DMS53 (cell line): Measurements from ENCODE around the gene SPIB.
"Not testable (repeated sequence)": the region's sequence is repeated elsewhere in the genome, so short reads cannot be mapped to it uniquely, and the experiment has no call there.

Experiments used
- DNase-seq: peaks from one replicate; lab custom pipeline; 2025; lab: John Stamatoyannopoulos, UW

SPIB gene

GRCh38 chr19:50439130-50439529 is 20.4 kb downstream of the SPIB start:
- not testable (repeated sequence) for DNase-seq

GRCh38 chr19:50444059-50444458 is 25.3 kb downstream of the SPIB start:
- no peak for DNase-seq

GRCh38 chr19:50447053-50447452 is 28.3 kb downstream of the SPIB start:
- no peak for DNase-seq

- no peak for DNase-seq
Observed at GRCh38 chr19:50447750-50448149, 29.0 kb downstream of the SPIB start.

- peak; percentile 43 for DNase-seq
Observed at GRCh38 chr19:50449236-50449899, 30.6 kb downstream of the SPIB start.

- no peak for DNase-seq
Observed at GRCh38 chr19:50450369-50451222, 31.9 kb downstream of the SPIB start.

GRCh38 chr19:50451223-50451534 is 32.4 kb downstream of the SPIB start:
- DNase-seq = no peak

- no peak for DNase-seq
Observed at GRCh38 chr19:50453243-50453642, 34.5 kb downstream of the SPIB start.

- DNase-seq = no peak
Observed at GRCh38 chr19:50455992-50456391, 37.3 kb downstream of the SPIB start.

- no peak for DNase-seq
Observed at GRCh38 chr19:50457300-50457699, 38.6 kb downstream of the SPIB start.

GRCh38 chr19:50458396-50459066 is 39.8 kb downstream of the SPIB start:
- no peak for DNase-seq

GRCh38 chr19:50459067-50459456 is 40.3 kb downstream of the SPIB start:
- DNase-seq = no peak

GRCh38 chr19:50459638-50460037 is 40.9 kb downstream of the SPIB start:
- no peak for DNase-seq

GRCh38 chr19:50460161-50460765 is 41.5 kb downstream of the SPIB start:
- no peak for DNase-seq

GRCh38 chr19:50461066-50461875 is 42.5 kb downstream of the SPIB start:
- peak; percentile 80 for DNase-seq

GRCh38 chr19:50462970-50463369 is 44.2 kb downstream of the SPIB start:
- no peak for DNase-seq

GRCh38 chr19:50464348-50464747 is 45.6 kb downstream of the SPIB start:
- no peak for DNase-seq

GRCh38 chr19:50465000-50465399 is 46.3 kb downstream of the SPIB start:
- no peak for DNase-seq

- peak; percentile 79 for DNase-seq
Observed at GRCh38 chr19:50465986-50466705, 47.4 kb downstream of the SPIB start.

GRCh38 chr19:50466706-50467039 is 47.9 kb downstream of the SPIB start:
- DNase-seq = no peak

- DNase-seq = no peak
Observed at GRCh38 chr19:50467566-50467965, 48.8 kb downstream of the SPIB start.
